Common myeloid progenitor, CD34-positive (primary cell): Measurements from ENCODE around the gene NOL7. TPM values are rescaled to one million over a fixed set of nuclear protein-coding genes. Genes with fewer than 3 reads are reported as not detected.

Experiments
- CTCF ChIA-PET: fragments of 350-600 bp; sonication (Branson Sonifier 250); formaldehyde crosslinking; loops from one replicate; lab custom pipeline; 2021; ENCODE audit warnings: antibody characterized with exemption; lab: Charles Lee
- POLR2A ChIA-PET: fragments of 350-600 bp; sonication (Branson Sonifier 250); formaldehyde crosslinking; loops from one replicate; lab custom pipeline; 2021; ENCODE audit warnings: antibody characterized with exemption; lab: Charles Lee
- DNase-seq, 3 donors: peaks; one replicate each; pipeline versions ENCODE4 v3.0.0 to v3.0.0-alpha.2; 2013
- H3K27ac ChIP-seq, 2 experiments: 1 replicate in 1 of 2; 2 replicates in 1 of 2; pipeline ENCODE4 v1.7.0; 2013; ENCODE audit warnings: inconsistent platforms in 2 of 2, low read length in 2 of 2, mild to moderate bottlenecking in 2 of 2, low read depth in 1 of 2, moderate library complexity in 1 of 2; ENCODE audit not compliant: severe bottlenecking in 2 of 2, insufficient read depth in 1 of 2, poor library complexity in 1 of 2
- H3K27me3 ChIP-seq, 5 experiments: replicated peaks in 2 of 5; 1 replicate in 3 of 5; 2 replicates in 2 of 5; pipeline versions ENCODE4 v1.6.1 to v1.7.0; 2013; ENCODE audit warnings: low read length in 4 of 5, mild to moderate bottlenecking in 2 of 5, moderate library complexity in 2 of 5, inconsistent platforms in 1 of 5; ENCODE audit not compliant: insufficient read depth in 5 of 5, control insufficient read depth in 4 of 5
- H3K36me3 ChIP-seq, 4 experiments: 1 replicate in 2 of 4; 2 replicates in 2 of 4; pipeline versions ENCODE4 v1.6.1 to v1.7.0; 2013; ENCODE audit warnings: low read length in 3 of 4, control low read depth in 1 of 4, mild to moderate bottlenecking in 1 of 4; ENCODE audit not compliant: control insufficient read depth in 4 of 4, insufficient read depth in 4 of 4
- H3K4me1 ChIP-seq, 4 experiments: 1 replicate in 3 of 4; 2 replicates in 1 of 4; pipeline versions ENCODE4 v1.6.1 to v1.7.1; 2013; ENCODE audit warnings: low read length in 3 of 4, mild to moderate bottlenecking in 3 of 4, control low read depth in 1 of 4, inconsistent platforms in 1 of 4, moderate library complexity in 1 of 4; ENCODE audit not compliant: control insufficient read depth in 4 of 4, insufficient read depth in 4 of 4; ENCODE audit errors: control extremely low read depth in 1 of 4
- H3K4me3 ChIP-seq, 7 experiments: 1 replicate in 4 of 7; 2 replicates in 3 of 7; pipeline versions ENCODE4 v1.5.1 to v1.7.0; 2013; ENCODE audit warnings: mild to moderate bottlenecking in 7 of 7, low read length in 6 of 7, moderate library complexity in 6 of 7, inconsistent platforms in 2 of 7, low read depth in 2 of 7, control low read depth in 1 of 7; ENCODE audit not compliant: insufficient read depth in 4 of 7, control insufficient read depth in 1 of 7; ENCODE audit errors: extremely low read depth in 1 of 7
- H3K9me3 ChIP-seq, 5 experiments: 1 replicate in 4 of 5; 2 replicates in 1 of 5; pipeline versions ENCODE4 v1.6.1 to v1.7.1; 2013; ENCODE audit warnings: low read length in 4 of 5, mild to moderate bottlenecking in 2 of 5, inconsistent platforms in 1 of 5, low read depth in 1 of 5, moderate library complexity in 1 of 5; ENCODE audit not compliant: control insufficient read depth in 4 of 5, insufficient read depth in 2 of 5; ENCODE audit errors: control extremely low read depth in 1 of 5
- WGBS: methylation state at CpG from one replicate; pipeline ENCODE4 v1.1.5; 2013; ENCODE audit not compliant: insufficient coverage; 5-methylcytosine and 5-hydroxymethylcytosine counted together
- polyA plus RNA-seq: library from polyadenylated mRNA; unstranded; fragments of 120-200 nt; gene quantifications from one replicate; pipeline ENCODE4 v1.2.1, GENCODE V29; 2013

Gene NOL7
- 67.8 TPM for polyA plus RNA-seq

- peak; percentile 98 to 99 (median 99) for DNase-seq
- Histone ChIP-seq H3K27me3 (no peaks in the 10 kb centered on the region), H3K4me3 (peak within 1 kb of the TSS; percentile 61 to 99 (median 93)), H3K27ac (peak within 1 kb of the TSS; percentile 84 to 89), H3K4me1 (peaks cover 11 to 41% (median 24%) of the 10 kb centered on the region in 4 experiments), H3K9me3 (no peaks in the 10 kb centered on the region), H3K36me3 (peaks cover 9 to 38% (median 27%) of the 10 kb centered on the region in 4 experiments)
- under 1% methylated on average over 81 of the region's 85 CpGs for WGBS
- ChIA-PET POLR2A (interaction anchor here (1.1 to 2.4 kb wide), 5 partner anchors 21 to 151 kb away, joined by 3 to 9 read pairs (median 4); partner anchors contain the start of genes RANBP9 and SIRT5), CTCF (interaction anchor here (0.6 to 5.2 kb wide), 16 partner anchors 10 to 285 kb away, joined by 3 to 29 read pairs (median 3); partner anchors contain the start of gene SIRT5)
These were observed at the start of gene NOL7 for GRCh38 chr6:13614926-13615791. TSS of gene NOL7 (plus strand) at chr6:13615335. CDS start at chr6:13615359, 24 bp downstream.

- Histone ChIP-seq H3K4me1 (peaks cover 0 to 17% (median 2%) of the 10 kb centered on the region in 4 experiments), H3K27me3 (no peaks in the 10 kb centered on the region), H3K9me3 (no peaks in the 10 kb centered on the region), H3K27ac (no peak overlapping the region), H3K36me3 (no peaks in the 10 kb centered on the region), H3K4me3 (no peak overlapping the region)
- ChIA-PET CTCF (no interaction called here), POLR2A (interaction anchor here (0.5 kb wide), 1 partner anchor 33 kb away, joined by 4 read pairs; no protein-coding TSS in a partner anchor)
- no peak for DNase-seq
- WGBS = 100% methylated on average over 1 of the region's 4 CpGs
These were observed 49.2 kb upstream of the NOL7 start for GRCh38 chr6:13565921-13566320.

GRCh38 chr6:13566500-13566899, 48.6 kb upstream of the NOL7 start:
- Histone ChIP-seq H3K4me1 (peaks cover 0 to 12% (median 2%) of the 10 kb centered on the region in 4 experiments), H3K27ac (no peak overlapping the region), H3K36me3 (no peaks in the 10 kb centered on the region), H3K27me3 (no peaks in the 10 kb centered on the region), H3K9me3 (no peaks in the 10 kb centered on the region), H3K4me3 (no peak overlapping the region)
- POLR2A ChIA-PET = interaction anchor here (0.5 kb wide), 1 partner anchor 32 kb away, joined by 4 read pairs; no protein-coding TSS in a partner anchor
- WGBS = 100% methylated on average over 3 of the region's 3 CpGs
- no peak for DNase-seq
- CTCF ChIA-PET = no interaction called here

GRCh38 chr6:13568970-13569369, 46.2 kb upstream of the NOL7 start:
- Histone ChIP-seq H3K4me3 (no peak overlapping the region), H3K36me3 (peaks cover 0 to 5% (median 0%) of the 10 kb centered on the region in 4 experiments), H3K27me3 (no peaks in the 10 kb centered on the region), H3K27ac (no peak overlapping the region), H3K9me3 (no peaks in the 10 kb centered on the region), H3K4me1 (peaks cover 6 to 9% (median 7%) of the 10 kb centered on the region in 4 experiments)
- 91% methylated on average over 3 of the region's 5 CpGs for WGBS
- ChIA-PET CTCF (interaction anchor here (0.9 to 1.5 kb wide), 2 partner anchors 21 to 42 kb away, joined by 3 to 4 read pairs; no protein-coding TSS in a partner anchor), POLR2A (no interaction called here)
- no peak for DNase-seq

- POLR2A ChIA-PET = no interaction called here
These were observed 42.9 kb upstream of the NOL7 start for GRCh38 chr6:13572240-13572639.

GRCh38 chr6:13572951-13573654, 42.0 kb upstream of the NOL7 start:
- peak overlapping the region in 1 of 2 experiments; percentile 87 for H3K27ac ChIP-seq
- H3K9me3 ChIP-seq = peaks cover 0 to 2% (median 0%) of the 10 kb centered on the region in 5 experiments
- ChIA-PET POLR2A (no interaction called here), CTCF (interaction anchor here (0.5 to 5.4 kb wide), 9 partner anchors 11 to 263 kb away, joined by 3 to 44 read pairs (median 4); partner anchors contain the start of gene NOL7)
- H3K27me3 ChIP-seq = no peaks in the 10 kb centered on the region
- H3K36me3 ChIP-seq = peaks cover 0 to 5% (median 2%) of the 10 kb centered on the region in 4 experiments
- DNase-seq = no peak
- WGBS = 89% methylated on average over 6 of the region's 16 CpGs
- H3K4me3 ChIP-seq = peak overlapping the region in 5 of 7 experiments; percentile 56 to 93 (median 87)
- H3K4me1 ChIP-seq = peaks cover 6 to 18% (median 16%) of the 10 kb centered on the region in 4 experiments

More at GRCh38 chr6:13572240-13572639, 42.9 kb upstream of the NOL7 start:
- H3K27me3 ChIP-seq = no peaks in the 10 kb centered on the region
- no peaks in the 10 kb centered on the region for H3K9me3 ChIP-seq
- H3K36me3 ChIP-seq = peaks cover 0 to 5% (median 0%) of the 10 kb centered on the region in 4 experiments
- no peak overlapping the region for H3K4me3 ChIP-seq
- no peak for DNase-seq
- 80% methylated on average over 5 of the region's 7 CpGs for WGBS
- H3K4me1 ChIP-seq = peaks cover 6 to 18% (median 16%) of the 10 kb centered on the region in 4 experiments
- CTCF ChIA-PET = interaction anchor here (0.9 to 5.4 kb wide), 7 partner anchors 10 to 118 kb away, joined by 3 to 44 read pairs (median 4); partner anchors contain the start of gene NOL7
- no peak overlapping the region for H3K27ac ChIP-seq
